Measurements from ENCODE around the gene BLOC1S6.

The BLOC1S6 gene

DNA sequence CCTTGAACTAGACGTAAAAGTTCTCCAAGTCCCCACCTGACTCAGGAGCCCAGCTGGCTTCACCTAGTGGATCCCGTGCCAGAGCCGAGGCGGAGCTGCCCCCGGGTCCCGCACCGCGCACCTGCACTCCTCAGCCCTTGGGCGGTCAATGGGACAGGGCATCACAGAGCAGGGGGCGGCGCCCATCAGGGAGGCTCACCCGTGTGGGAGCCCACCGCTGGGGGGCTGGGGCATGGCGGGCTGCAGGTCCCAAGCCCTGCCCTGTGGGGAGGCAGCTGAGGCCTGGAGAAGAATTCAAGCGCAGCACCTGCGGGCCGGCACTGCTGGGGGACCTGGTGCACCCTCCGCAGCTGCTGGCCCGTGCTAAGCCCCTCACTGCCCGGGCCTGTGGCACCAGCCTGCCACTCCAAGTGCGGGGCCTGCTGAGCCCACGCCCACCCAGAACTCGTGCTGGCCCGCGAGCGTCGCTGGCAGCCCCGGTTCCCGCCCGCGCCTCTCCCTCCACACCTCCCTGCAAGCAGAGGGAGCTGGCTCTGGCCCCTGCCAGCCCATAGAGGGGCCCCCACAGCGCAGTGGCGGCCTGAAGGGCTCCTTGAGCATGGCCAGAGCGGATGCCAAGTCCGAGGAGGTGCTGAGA is 63.8 kb downstream of the BLOC1S6 start:
- TF ChIP-seq, protein P1, sequence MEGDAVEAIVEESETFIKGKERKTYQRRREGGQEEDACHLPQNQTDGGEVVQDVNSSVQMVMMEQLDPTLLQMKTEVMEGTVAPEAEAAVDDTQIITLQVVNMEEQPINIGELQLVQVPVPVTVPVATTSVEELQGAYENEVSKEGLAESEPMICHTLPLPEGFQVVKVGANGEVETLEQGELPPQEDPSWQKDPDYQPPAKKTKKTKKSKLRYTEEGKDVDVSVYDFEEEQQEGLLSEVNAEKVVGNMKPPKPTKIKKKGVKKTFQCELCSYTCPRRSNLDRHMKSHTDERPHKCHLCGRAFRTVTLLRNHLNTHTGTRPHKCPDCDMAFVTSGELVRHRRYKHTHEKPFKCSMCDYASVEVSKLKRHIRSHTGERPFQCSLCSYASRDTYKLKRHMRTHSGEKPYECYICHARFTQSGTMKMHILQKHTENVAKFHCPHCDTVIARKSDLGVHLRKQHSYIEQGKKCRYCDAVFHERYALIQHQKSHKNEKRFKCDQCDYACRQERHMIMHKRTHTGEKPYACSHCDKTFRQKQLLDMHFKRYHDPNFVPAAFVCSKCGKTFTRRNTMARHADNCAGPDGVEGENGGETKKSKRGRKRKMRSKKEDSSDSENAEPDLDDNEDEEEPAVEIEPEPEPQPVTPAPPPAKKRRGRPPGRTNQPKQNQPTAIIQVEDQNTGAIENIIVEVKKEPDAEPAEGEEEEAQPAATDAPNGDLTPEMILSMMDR (IDR thresholded peaks at IDR 0.05; ENCODE audit: low read depth, low read length): no peak
- no peak for DNase-seq (ENCODE audit: low read depth, low spot score)
- H3K4me3 ChIP-seq (ENCODE audit: low read depth, low read length): no peak overlapping the region
- in situ Hi-C loops (cut with HindIII; ENCODE audit: low sequenced_read_pairs): no loop called here

DNA sequence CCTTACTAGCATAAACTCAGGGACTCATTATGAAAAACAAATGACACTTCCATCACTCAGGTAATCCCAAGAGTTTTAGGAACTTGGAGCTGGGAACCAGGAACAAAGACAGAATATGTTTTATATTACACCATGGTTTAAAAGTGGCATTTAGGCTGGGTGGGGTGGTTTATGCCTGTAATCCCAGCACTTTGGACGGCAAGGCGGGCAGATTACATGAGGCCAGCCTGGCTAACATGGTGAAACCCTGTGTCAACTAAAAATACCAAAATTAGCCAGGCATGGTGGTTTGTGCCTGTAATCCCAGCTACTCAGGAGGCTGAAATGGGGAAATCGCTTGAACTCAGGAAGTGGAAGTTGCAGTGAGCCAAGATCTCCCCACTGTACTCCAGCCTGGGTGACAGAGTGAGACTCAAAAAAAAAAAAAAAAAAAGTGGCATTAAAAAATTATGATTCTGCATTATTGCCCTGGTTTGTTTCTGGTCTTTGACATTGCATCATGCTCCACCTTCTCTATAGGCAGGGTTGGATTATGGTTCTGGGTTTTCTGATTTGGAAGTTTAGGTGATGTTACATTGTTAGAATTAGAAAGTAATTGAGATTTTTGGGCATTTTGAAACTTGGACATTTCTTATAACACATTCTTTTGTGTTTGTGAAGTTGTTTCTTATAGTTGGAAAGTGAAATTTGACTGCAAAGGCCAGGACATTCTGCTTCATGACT is 66.7 kb downstream of the BLOC1S6 start:
- no peak overlapping the region for H3K4me3 ChIP-seq (ENCODE audit: low read depth, low read length)
- in situ Hi-C loops (cut with HindIII; ENCODE audit: low sequenced_read_pairs): no loop called here
- TF ChIP-seq, protein P1 (IDR thresholded peaks at IDR 0.05; ENCODE audit: low read depth, low read length): no peak
- no peak for DNase-seq (ENCODE audit: low read depth, low spot score)

DNA sequence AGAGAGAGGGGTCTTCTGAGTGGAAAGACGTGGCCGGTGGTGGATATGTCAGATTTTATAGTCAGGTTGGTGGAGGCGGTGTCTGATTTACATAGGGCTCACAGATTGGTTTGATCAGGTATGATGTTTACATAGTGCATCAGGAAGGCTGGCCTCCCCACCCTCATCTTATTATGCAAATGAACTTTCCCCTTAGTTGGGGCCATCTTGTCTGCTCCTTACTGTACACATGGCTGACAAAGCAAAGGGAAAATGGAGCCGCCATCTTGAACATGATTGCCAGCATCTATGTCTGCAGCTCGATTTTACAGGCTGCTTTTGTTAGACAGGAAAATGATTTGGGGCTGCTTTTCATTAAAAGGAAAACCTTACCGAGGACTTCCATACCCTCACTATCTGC is 67.6 kb downstream of the BLOC1S6 start:
- in situ Hi-C loops (cut with HindIII; ENCODE audit: low sequenced_read_pairs): no loop called here
- no peak for DNase-seq (ENCODE audit: low read depth, low spot score)

DNA sequence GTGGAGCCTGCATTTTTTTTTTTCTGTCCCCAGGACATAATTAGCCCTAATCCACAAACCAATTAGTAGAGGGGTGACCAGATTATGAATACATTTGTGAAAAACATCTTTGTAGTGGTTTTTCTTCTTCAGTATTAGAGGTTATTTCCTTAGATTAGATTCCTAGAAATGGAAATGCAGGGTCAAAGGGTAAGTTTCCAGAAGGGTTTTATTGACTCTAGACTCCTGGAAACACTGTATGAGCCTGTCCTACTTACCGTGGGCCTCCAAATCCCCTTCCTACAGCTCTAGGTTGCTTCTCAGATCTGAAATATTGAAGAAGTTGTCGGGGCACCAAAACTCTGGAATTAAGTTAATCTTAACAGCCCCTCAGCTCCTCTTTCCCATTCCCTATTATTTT is 70.1 kb downstream of the BLOC1S6 start:
- no peak for DNase-seq (ENCODE audit: low read depth, low spot score)
- TF ChIP-seq, protein P1 (IDR thresholded peaks at IDR 0.05; ENCODE audit: low read depth, low read length): no peak
- in situ Hi-C loops (cut with HindIII; ENCODE audit: low sequenced_read_pairs): no loop called here
- H3K4me3 ChIP-seq (ENCODE audit: low read depth, low read length): no peak overlapping the region

More for the DNA sequence above, 67.6 kb downstream of the BLOC1S6 start:
- no peak overlapping the region for H3K4me3 ChIP-seq (ENCODE audit: low read depth, low read length)
- TF ChIP-seq, protein P1 (IDR thresholded peaks at IDR 0.05; ENCODE audit: low read depth, low read length): no peak

DNA sequence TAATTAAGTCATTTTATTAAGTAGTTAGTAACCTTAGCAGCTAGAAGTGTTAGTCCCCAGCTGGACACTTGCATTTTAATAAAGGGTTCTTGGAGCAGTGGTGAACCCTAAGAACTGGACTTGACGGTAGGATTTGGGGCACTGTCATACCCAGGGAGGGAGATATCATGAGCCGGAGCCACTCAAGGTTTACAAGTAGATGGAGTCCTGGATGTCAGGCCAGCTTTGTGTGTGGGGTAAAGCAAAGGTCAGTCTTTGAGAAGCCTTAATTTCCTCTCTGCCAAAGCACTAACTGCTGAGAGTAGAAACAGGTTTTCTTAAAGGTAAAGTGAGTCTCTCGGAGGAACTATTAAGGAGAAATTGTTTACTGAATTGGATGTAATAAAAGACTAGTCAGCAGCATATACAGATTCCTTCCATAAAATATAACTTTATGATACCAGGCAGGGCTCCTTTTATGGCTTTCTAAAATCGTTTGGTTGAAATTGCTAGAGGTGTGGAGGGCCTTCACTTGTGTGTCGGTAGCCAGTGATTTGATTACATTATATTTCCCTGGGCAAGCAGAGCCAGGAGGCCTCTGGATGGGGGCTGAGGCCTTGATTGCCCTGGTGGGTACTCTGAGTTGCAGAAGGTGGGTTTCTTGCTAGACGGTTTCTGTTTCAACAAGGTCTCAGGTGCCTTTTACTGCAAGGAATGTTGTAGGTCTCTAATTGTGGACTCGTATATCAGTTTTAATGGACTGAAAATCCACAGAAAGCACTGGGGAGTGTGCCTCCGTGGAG is 70.8 kb downstream of the BLOC1S6 start:
- H3K4me3 ChIP-seq (ENCODE audit: low read depth, low read length): no peak overlapping the region
- in situ Hi-C loops (cut with HindIII; ENCODE audit: low sequenced_read_pairs): no loop called here
- TF ChIP-seq, protein P1 (IDR thresholded peaks at IDR 0.05; ENCODE audit: low read depth, low read length): no peak
- DNase-seq (ENCODE audit: low read depth, low spot score): no peak
